IMR-90 (cell line): ENCODE data around the gene MAGEA6. TPM values are rescaled to one million over a fixed set of nuclear protein-coding genes. Genes with fewer than 3 reads are reported as not detected.
"Not testable (repeated sequence)": the region's sequence is repeated elsewhere in the genome, so short reads cannot be mapped to it uniquely, and the experiment has no call there.

Source experiments
- ATAC-seq: fragments of 200-7000 bp; cut with Tn5 transposase; 2 replicates; pipeline ENCODE4 v1.9.1; 2020; ENCODE audit warnings: low read depth, mild to moderate bottlenecking, moderate library complexity
- BruUV-seq: library from RNA; stranded (reverse); fragments of 400-500 nt; replicated peaks from 2 replicates; lab custom pipeline; 2021; lab: Mats Ljungman, UMichigan
- CTCF ChIA-PET: fragments of 300-600 bp; formaldehyde crosslinking; extraction: SDS; loops from one replicate; lab custom pipeline; 2021; ENCODE audit warnings: antibody characterized with exemption; lab: Yijun Ruan, JAX
- POLR2A ChIA-PET: fragments of 300-600 bp; sonication (Branson Sonifier 250); formaldehyde crosslinking; loops from one replicate; lab custom pipeline; 2022; ENCODE audit warnings: antibody characterized with exemption; ENCODE audit not compliant: unreplicated experiment; lab: Charles Lee
- DNase-seq: peaks from one replicate; pipeline ENCODE4 v3.0.0; 2013
- H2AFZ ChIP-seq: replicated peaks from 2 replicates; pipeline ENCODE3; 2013; ENCODE audit warnings: low read length, mild to moderate bottlenecking; ENCODE audit not compliant: poor library complexity
- H2AK5ac ChIP-seq: 2 replicates; pipeline ENCODE4 v1.6.1; 2013; ENCODE audit warnings: low read depth, low read length, inconsistent platforms
- H2AK9ac ChIP-seq: replicated peaks from 2 replicates; pipeline ENCODE3; 2013; ENCODE audit warnings: mild to moderate bottlenecking, low read depth, low read length, moderate library complexity; ENCODE audit not compliant: poor library complexity
- H2BK120ac ChIP-seq: 2 replicates; pipeline ENCODE4 v1.6.1; 2013; ENCODE audit warnings: low read depth, low read length, inconsistent platforms
- H2BK15ac ChIP-seq: 3 replicates; pipeline ENCODE4 v1.6.1; 2013; ENCODE audit warnings: low read depth, low read length, inconsistent platforms
- H2BK20ac ChIP-seq: 2 replicates; pipeline ENCODE4 v1.6.1; 2013; ENCODE audit warnings: low read depth, mild to moderate bottlenecking, inconsistent platforms, low read length, moderate library complexity
- H2BK5ac ChIP-seq: 2 replicates; pipeline ENCODE4 v1.6.1; 2013; ENCODE audit warnings: mild to moderate bottlenecking, low read depth, low read length, inconsistent platforms; ENCODE audit not compliant: poor library complexity, severe bottlenecking
- H3K14ac ChIP-seq: replicated peaks from 2 replicates; pipeline ENCODE4 v1.6.1; 2013; ENCODE audit warnings: low read depth, low read length, inconsistent platforms
- H3K18ac ChIP-seq: 2 replicates; pipeline ENCODE4 v1.6.1; 2013; ENCODE audit warnings: low read depth, low read length, control low read depth
- H3K23ac ChIP-seq: 2 replicates; pipeline ENCODE4 v1.6.1; 2013; ENCODE audit warnings: low read depth, low read length, inconsistent platforms
- H3K27ac ChIP-seq: 2 replicates; pipeline ENCODE4 v1.5.1; 2013; ENCODE audit warnings: mild to moderate bottlenecking, control low read depth, low read length; ENCODE audit not compliant: insufficient read depth
- H3K27me3 ChIP-seq: 2 replicates; pipeline ENCODE4 v1.6.1; 2013; ENCODE audit warnings: low read length; ENCODE audit not compliant: control insufficient read depth, insufficient read depth
- H3K36me3 ChIP-seq: 2 replicates; pipeline ENCODE4 v1.6.1; 2013; ENCODE audit warnings: low read length, mixed read lengths; ENCODE audit not compliant: control insufficient read depth, insufficient read depth
- H3K4ac ChIP-seq: 2 replicates; pipeline ENCODE4 v1.6.1; 2013; ENCODE audit warnings: low read depth, low read length, inconsistent platforms
- H3K4me1 ChIP-seq: 2 replicates; pipeline ENCODE4 v1.6.1; 2013; ENCODE audit warnings: low read length, mixed read lengths; ENCODE audit not compliant: control insufficient read depth, insufficient read depth
- H3K4me2 ChIP-seq: 2 replicates; pipeline ENCODE4 v1.6.1; 2013; ENCODE audit warnings: low read depth, mild to moderate bottlenecking, control low read depth, low read length, moderate library complexity
- H3K4me3 ChIP-seq: 2 replicates; pipeline ENCODE4 v1.5.1; 2013; ENCODE audit warnings: low read depth, mild to moderate bottlenecking, control low read depth, low read length, moderate library complexity; ENCODE audit not compliant: insufficient read depth
- H3K56ac ChIP-seq: 2 replicates; pipeline ENCODE4 v1.6.1; 2013; ENCODE audit warnings: low read length, inconsistent platforms; ENCODE audit not compliant: insufficient read depth; ENCODE audit errors: extremely low read depth
- H3K79me1 ChIP-seq, 2 experiments: 2 replicates each; pipeline ENCODE4 v1.6.1; 2013; ENCODE audit warnings: low read length in 2 of 2, inconsistent platforms in 1 of 2, low read depth in 1 of 2
- H3K9ac ChIP-seq: 2 replicates; pipeline ENCODE4 v1.6.1; 2013; ENCODE audit warnings: low read depth, low read length, control low read depth
- H3K9me1 ChIP-seq: 2 replicates; pipeline ENCODE4 v1.6.1; 2013; ENCODE audit warnings: low read length, inconsistent platforms; ENCODE audit not compliant: insufficient read depth
- H3K9me3 ChIP-seq: 2 replicates; pipeline ENCODE4 v1.6.1; 2013; ENCODE audit warnings: low read length; ENCODE audit not compliant: control insufficient read depth, insufficient read depth
- H4K20me1 ChIP-seq: 2 replicates; pipeline ENCODE4 v1.6.1; 2013; ENCODE audit warnings: low read length, inconsistent platforms; ENCODE audit not compliant: insufficient read depth
- H4K5ac ChIP-seq: 2 replicates; pipeline ENCODE4 v1.6.1; 2013; ENCODE audit warnings: mild to moderate bottlenecking, low read depth, low read length, control low read depth
- H4K8ac ChIP-seq, 2 experiments: 2 replicates each; pipeline ENCODE4 v1.6.1; 2013; ENCODE audit warnings: low read depth in 2 of 2, low read length in 2 of 2, control low read depth in 1 of 2, inconsistent platforms in 1 of 2
- H4K91ac ChIP-seq: 2 replicates; pipeline ENCODE4 v1.6.1; 2013; ENCODE audit warnings: low read depth, low read length, inconsistent platforms; ENCODE audit not compliant: insufficient read depth
- WGBS, 2 experiments: methylation state at CpG; one replicate each; pipeline versions ENCODE4 v1.1.5 to v1.1.7; 2013; ENCODE audit warnings: missing lambda C conversion rate in 2 of 2; ENCODE audit not compliant: insufficient read length in 1 of 2; ENCODE audit errors: extremely low coverage in 2 of 2; 5-methylcytosine and 5-hydroxymethylcytosine counted together
- dilution Hi-C: fragments of 300-500 bp; cut with HindIII; formaldehyde crosslinking; loops from one replicate; pipeline ENCODE4 v1.14.3; 2018; ENCODE audit warnings: low sequenced_read_pairs; ENCODE audit not compliant: unreplicated experiment
- in situ Hi-C: fragments of 300-500 bp; cut with MboI; formaldehyde crosslinking; loops from 3 replicates; pipeline ENCODE4 v1.14.3; 2019; ENCODE audit warnings: low sequenced_read_pairs, inconsistent platforms, mixed read lengths
- intact Hi-C: fragments of 100-400 bp; cut with micrococcal nuclease; formaldehyde crosslinking; loops from 2 replicates; pipeline ENCODE4 v1.10.0; 2022
- polyA plus RNA-seq, 3 experiments: library from polyadenylated mRNA; depleted of rRNA; stranded (reverse); fragments of >200 nt; gene quantifications; 2 replicates each; pipeline ENCODE4 v1.2.3, GENCODE V29; 2012; ENCODE audit warnings: low replicate concordance in 1 of 3
- total RNA-seq: library from RNA; depleted of rRNA; stranded (reverse); fragments of >200 nt; gene quantifications from 2 replicates; pipeline ENCODE4 v1.2.3, GENCODE V29; 2012

Gene MAGEA6
- total and polyA plus RNA-seq, 2 of the 4 experiments (the other 2 are of a cell fraction), result not detected

DNA sequence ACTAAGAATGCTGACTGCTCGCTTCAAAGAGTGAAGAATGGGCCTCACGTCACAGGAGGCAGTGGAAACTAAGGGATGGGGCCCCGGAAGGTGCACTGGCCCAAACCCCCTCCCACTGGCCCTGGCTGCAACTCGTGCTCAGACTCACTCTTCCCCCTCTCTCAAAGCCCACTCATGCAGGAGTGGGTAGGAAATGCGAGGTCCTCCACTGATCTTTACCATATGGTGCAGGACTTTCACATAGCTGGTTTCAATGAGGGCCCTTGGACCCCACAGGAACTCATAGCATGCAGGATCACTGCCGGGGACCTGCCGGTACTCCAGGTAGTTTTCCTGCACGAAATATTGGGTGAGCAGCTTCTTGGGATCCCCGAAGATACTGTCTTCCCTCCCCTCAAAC lies 2.9 kb downstream of the MAGEA6 start:
- ATAC-seq, H2BK120ac ChIP-seq, H3K4me1 ChIP-seq, H4K5ac ChIP-seq, H2AFZ ChIP-seq, H3K4ac ChIP-seq, H3K4me3 ChIP-seq, H3K36me3 ChIP-seq, H3K27me3 ChIP-seq, H3K14ac ChIP-seq, H3K23ac ChIP-seq, H3K9me3 ChIP-seq, POLR2A ChIA-PET, intact Hi-C loops, H2AK9ac ChIP-seq, H3K4me2 ChIP-seq, DNase-seq, H4K91ac ChIP-seq, H2BK20ac ChIP-seq, H2BK5ac ChIP-seq, dilution Hi-C loops, in situ Hi-C loops, H3K27ac ChIP-seq, H3K18ac ChIP-seq, H3K79me1 ChIP-seq, H4K20me1 ChIP-seq, H2AK5ac ChIP-seq, H3K9ac ChIP-seq, BruUV-seq, H3K56ac ChIP-seq, H3K9me1 ChIP-seq, H2BK15ac ChIP-seq, H4K8ac ChIP-seq, CTCF ChIA-PET: not testable (repeated sequence)
- WGBS, 2 experiments, result 42% methylated on average over 2 of the region's 9 CpGs; no CpG with 5 or more reads in 1 of the 2 experiments

DNA sequence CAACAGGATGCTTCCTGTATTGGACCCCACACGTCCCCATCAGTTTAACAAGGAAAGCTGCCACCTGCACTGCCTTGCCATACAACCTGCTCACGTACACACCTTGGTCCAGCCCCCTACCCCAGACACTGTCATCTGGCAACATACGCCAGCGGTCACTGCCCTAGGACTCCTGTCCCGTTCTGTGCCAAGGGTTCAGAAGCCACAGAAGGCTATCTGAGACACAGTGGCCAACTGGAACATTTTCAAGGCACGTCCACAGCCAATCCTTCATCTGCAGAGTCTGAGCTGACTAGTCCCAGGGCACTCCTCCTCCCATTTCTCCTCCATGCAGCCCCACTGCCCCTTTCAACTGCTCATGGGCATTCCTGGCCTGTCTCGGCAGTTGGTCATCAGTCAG lies 7.9 kb downstream of the MAGEA6 start:
- H3K4ac ChIP-seq, H3K27me3 ChIP-seq, H4K91ac ChIP-seq, H4K20me1 ChIP-seq, H2AK9ac ChIP-seq, CTCF ChIA-PET, DNase-seq, H3K9ac ChIP-seq, in situ Hi-C loops, H3K79me1 ChIP-seq, H3K9me1 ChIP-seq, H2AK5ac ChIP-seq, ATAC-seq, H3K56ac ChIP-seq, H3K18ac ChIP-seq, H2BK15ac ChIP-seq, H3K4me1 ChIP-seq, H3K9me3 ChIP-seq, H2AFZ ChIP-seq, H2BK20ac ChIP-seq, H3K36me3 ChIP-seq, H2BK5ac ChIP-seq, BruUV-seq, H3K23ac ChIP-seq, POLR2A ChIA-PET, H3K14ac ChIP-seq, H3K4me2 ChIP-seq, H3K4me3 ChIP-seq, H4K5ac ChIP-seq, H2BK120ac ChIP-seq, H3K27ac ChIP-seq, intact Hi-C loops, H4K8ac ChIP-seq, dilution Hi-C loops: not testable (repeated sequence)
- no CpG with 5 or more reads among the region's 7 CpGs for WGBS, 2 experiments
